Measurements from ENCODE around the gene CHI3L2. TPM values are rescaled to one million over a fixed set of nuclear protein-coding genes. Genes with fewer than 3 reads are reported as not detected.

Gene CHI3L2, protein sequence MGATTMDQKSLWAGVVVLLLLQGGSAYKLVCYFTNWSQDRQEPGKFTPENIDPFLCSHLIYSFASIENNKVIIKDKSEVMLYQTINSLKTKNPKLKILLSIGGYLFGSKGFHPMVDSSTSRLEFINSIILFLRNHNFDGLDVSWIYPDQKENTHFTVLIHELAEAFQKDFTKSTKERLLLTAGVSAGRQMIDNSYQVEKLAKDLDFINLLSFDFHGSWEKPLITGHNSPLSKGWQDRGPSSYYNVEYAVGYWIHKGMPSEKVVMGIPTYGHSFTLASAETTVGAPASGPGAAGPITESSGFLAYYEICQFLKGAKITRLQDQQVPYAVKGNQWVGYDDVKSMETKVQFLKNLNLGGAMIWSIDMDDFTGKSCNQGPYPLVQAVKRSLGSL
- 27.2 TPM for total RNA-seq
- polyA plus RNA-seq (ENCODE audit: insufficient read depth, low read depth, low replicate concordance): 5.8 TPM
- long read RNA-seq, donor 1: 0 reads
- long read RNA-seq, donor 2: 0 reads
- long read RNA-seq, donor 3, partial matches to known transcripts: 7 of 7 reads
- long read RNA-seq, donor 3, other reads (novel, unspliced or antisense): 0 of 7 reads
- long read RNA-seq, donor 4: 0 reads
- long read RNA-seq, donor 5: 0 reads
- long read RNA-seq, donor 6: 0 reads
- long read RNA-seq, donor 7, transcript CHI3L2-202 (11 exons, 1,468 nt): major isoform, 10 of 18 reads
- long read RNA-seq, donor 7, partial matches to known transcripts: 7 of 18 reads
- long read RNA-seq, donor 7, other reads (novel, unspliced or antisense): 1 of 18 reads
- long read RNA-seq, donor 8, partial matches to known transcripts: 10 of 10 reads
- long read RNA-seq, donor 8, other reads (novel, unspliced or antisense): 0 of 10 reads
- long read RNA-seq, donor 9: 0 reads
- long read RNA-seq, donor 10: 0 reads

DNA sequence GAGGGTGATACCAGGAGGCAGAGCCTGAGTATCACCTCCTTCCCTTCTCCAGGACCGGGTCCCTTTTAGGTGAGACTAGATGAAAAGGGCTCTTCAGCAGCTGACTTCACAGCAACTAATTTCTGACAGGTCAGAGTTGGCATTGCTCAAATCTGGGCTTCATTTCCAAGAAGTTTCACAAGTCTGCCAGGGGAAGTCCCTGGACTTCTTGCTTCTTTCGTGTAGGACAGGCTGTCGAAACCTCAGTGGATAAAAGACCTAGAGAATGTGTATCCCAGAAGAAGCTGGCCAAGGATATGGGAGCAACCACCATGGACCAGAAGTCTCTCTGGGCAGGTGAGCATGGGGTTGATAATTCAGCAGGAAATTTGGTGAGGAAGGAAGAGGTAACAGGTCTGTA lies at the start of gene CHI3L2:
Gene CHI3L2 (plus strand): TSS at position 280 of the 400 bp plus-strand sequence. CDS start 17 bp downstream, at position 297.
- H3K4me3 ChIP-seq (ENCODE audit: low read length in 3 of 3): no peak within 1 kb of the TSS
- intact Hi-C loops (cut with DNase I): loop anchor here (10.0 kb wide), 1 partner anchor 177 kb away; no protein-coding TSS in a partner anchor
- peaks cover 0 to 4% (median 0%) of the 10 kb centered on the region in 3 donors for H3K4me1 ChIP-seq (ENCODE audit: control insufficient read depth in 2 of 3, insufficient read depth in 2 of 3, low read depth in 1 of 3, low read length in 3 of 3)
- H3K9me3 ChIP-seq (ENCODE audit: control insufficient read depth in 2 of 3, insufficient read depth in 1 of 3, low read length in 3 of 3): no peaks in the 10 kb centered on the region
- no peaks in the 10 kb centered on the region for H3K27me3 ChIP-seq (ENCODE audit: control insufficient read depth, insufficient read depth, low read length)
- H3K36me3 ChIP-seq (ENCODE audit: control insufficient read depth in 2 of 3, insufficient read depth in 3 of 3, low read length in 3 of 3): no peaks in the 10 kb centered on the region
- H3K27ac ChIP-seq (ENCODE audit: low read depth in 2 of 2, low read length in 2 of 2): no peak within 1 kb of the TSS
- TF ChIP-seq, protein P1, sequence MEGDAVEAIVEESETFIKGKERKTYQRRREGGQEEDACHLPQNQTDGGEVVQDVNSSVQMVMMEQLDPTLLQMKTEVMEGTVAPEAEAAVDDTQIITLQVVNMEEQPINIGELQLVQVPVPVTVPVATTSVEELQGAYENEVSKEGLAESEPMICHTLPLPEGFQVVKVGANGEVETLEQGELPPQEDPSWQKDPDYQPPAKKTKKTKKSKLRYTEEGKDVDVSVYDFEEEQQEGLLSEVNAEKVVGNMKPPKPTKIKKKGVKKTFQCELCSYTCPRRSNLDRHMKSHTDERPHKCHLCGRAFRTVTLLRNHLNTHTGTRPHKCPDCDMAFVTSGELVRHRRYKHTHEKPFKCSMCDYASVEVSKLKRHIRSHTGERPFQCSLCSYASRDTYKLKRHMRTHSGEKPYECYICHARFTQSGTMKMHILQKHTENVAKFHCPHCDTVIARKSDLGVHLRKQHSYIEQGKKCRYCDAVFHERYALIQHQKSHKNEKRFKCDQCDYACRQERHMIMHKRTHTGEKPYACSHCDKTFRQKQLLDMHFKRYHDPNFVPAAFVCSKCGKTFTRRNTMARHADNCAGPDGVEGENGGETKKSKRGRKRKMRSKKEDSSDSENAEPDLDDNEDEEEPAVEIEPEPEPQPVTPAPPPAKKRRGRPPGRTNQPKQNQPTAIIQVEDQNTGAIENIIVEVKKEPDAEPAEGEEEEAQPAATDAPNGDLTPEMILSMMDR (IDR thresholded peaks at IDR 0.05; ENCODE audit: borderline replicate concordance, extremely low read depth, insufficient read depth): no peak
- H3K9ac ChIP-seq (ENCODE audit: low read length in 3 of 3): no peak within 1 kb of the TSS
- FAIRE-seq: no peak
- no peak for DNase-seq

DNA sequence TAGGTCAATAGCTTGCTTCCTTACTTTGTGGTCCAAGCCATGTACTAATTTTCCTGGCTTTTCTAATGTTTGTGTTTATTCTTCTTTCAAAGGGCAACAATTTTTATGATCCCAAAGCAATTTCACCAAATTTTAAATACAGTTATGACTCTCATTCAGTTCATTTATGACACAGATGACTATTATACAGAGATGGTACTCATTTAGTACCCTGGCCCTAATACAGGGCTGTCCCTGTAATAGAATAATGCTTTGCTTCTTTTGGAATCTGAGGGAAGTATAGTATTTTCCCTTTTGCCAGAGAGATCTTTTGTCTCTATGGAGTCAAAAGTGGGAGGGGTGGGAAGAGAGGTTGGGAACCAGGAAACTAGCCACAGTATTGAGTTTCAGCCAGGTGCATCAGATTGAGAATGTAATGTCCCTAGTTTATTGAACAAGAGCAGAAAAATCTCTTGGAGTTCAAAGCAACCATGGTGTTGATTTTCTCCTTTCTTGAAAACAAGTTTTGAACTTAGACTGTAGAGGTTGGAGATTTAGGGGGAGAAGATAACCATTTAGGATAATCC lies 47.5 kb upstream of the CHI3L2 start:
- H3K36me3 ChIP-seq (ENCODE audit: control insufficient read depth in 2 of 3, insufficient read depth in 3 of 3, low read length in 3 of 3): peaks cover 0 to 11% (median 6%) of the 10 kb centered on the region in 3 donors
- TF ChIP-seq, protein P1 (IDR thresholded peaks at IDR 0.05; ENCODE audit: borderline replicate concordance, extremely low read depth, insufficient read depth): no peak
- no peak overlapping the region for H3K9ac ChIP-seq (ENCODE audit: low read length in 3 of 3)
- no peak overlapping the region for H3K4me3 ChIP-seq (ENCODE audit: low read length in 3 of 3)
- DNase-seq (no peak), FAIRE-seq (no peak)
- intact Hi-C loops (cut with DNase I): no loop called here
- H3K27me3 ChIP-seq (ENCODE audit: control insufficient read depth, insufficient read depth, low read length): no peaks in the 10 kb centered on the region
- no peaks in the 10 kb centered on the region for H3K9me3 ChIP-seq (ENCODE audit: control insufficient read depth in 2 of 3, insufficient read depth in 1 of 3, low read length in 3 of 3)
- H3K27ac ChIP-seq (ENCODE audit: low read depth in 2 of 2, low read length in 2 of 2): no peak overlapping the region
- no peaks in the 10 kb centered on the region for H3K4me1 ChIP-seq (ENCODE audit: control insufficient read depth in 2 of 3, insufficient read depth in 2 of 3, low read depth in 1 of 3, low read length in 3 of 3)

DNA sequence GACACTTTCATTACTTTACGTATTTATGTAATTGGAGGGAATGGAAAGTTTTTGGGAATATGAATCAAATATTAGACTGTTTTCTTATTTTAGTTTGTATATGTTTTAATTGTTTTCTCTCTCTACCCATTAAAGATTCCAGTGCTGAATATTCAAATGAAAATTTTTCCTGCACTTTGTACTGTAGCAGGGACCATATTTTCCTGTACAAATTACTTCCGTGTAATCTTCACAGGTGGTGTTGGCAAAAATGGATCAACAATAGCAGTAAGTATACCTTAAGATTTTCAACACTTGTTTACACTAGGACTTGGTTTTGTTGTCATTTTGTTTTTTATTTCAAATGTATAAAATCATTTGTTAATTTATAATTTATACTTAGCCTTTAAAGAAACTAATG lies 45.5 kb upstream of the CHI3L2 start:
- no peak overlapping the region for H3K27ac ChIP-seq (ENCODE audit: low read depth in 2 of 2, low read length in 2 of 2)

More for the DNA sequence above, 45.5 kb upstream of the CHI3L2 start:
- H3K4me1 ChIP-seq (ENCODE audit: control insufficient read depth in 2 of 3, insufficient read depth in 2 of 3, low read depth in 1 of 3, low read length in 3 of 3): no peaks in the 10 kb centered on the region
- FAIRE-seq (peak; percentile 38), DNase-seq (no peak)
- no peaks in the 10 kb centered on the region for H3K9me3 ChIP-seq (ENCODE audit: control insufficient read depth in 2 of 3, insufficient read depth in 1 of 3, low read length in 3 of 3)
- no peak overlapping the region for H3K4me3 ChIP-seq (ENCODE audit: low read length in 3 of 3)
- H3K27me3 ChIP-seq (ENCODE audit: control insufficient read depth, insufficient read depth, low read length): no peaks in the 10 kb centered on the region
- intact Hi-C loops (cut with DNase I): no loop called here
- peaks cover 0 to 17% (median 8%) of the 10 kb centered on the region in 3 donors for H3K36me3 ChIP-seq (ENCODE audit: control insufficient read depth in 2 of 3, insufficient read depth in 3 of 3, low read length in 3 of 3)
- H3K9ac ChIP-seq (ENCODE audit: low read length in 3 of 3): no peak overlapping the region
- TF ChIP-seq, protein P1 (IDR thresholded peaks at IDR 0.05; ENCODE audit: borderline replicate concordance, extremely low read depth, insufficient read depth): no peak

Measured in kidney (tissue), 22 donors.